ENCODE data around the gene RBBP6.
"Not testable (repeated sequence)": the region's sequence is repeated elsewhere in the genome, so short reads cannot be mapped to it uniquely, and the experiment has no call there.

The RBBP6 gene

GRCh38 chr16:24539295-24539849 lies at the start of gene RBBP6:
Gene RBBP6, plus strand, starts transcription at chr16:24539566. Its CDS starts 1,061 bp downstream, at chr16:24540627.
- DNase-seq, result peak; percentile 92

GRCh38 chr16:24490866-24491265 lies 48.5 kb upstream of the RBBP6 start:
- DNase-seq, result no peak

GRCh38 chr16:24491731-24492130 lies 47.6 kb upstream of the RBBP6 start:
- DNase-seq, result no peak

GRCh38 chr16:24493821-24494220 lies 45.5 kb upstream of the RBBP6 start:
- no peak for DNase-seq

- not testable (repeated sequence) for DNase-seq
Measured at GRCh38 chr16:24495207-24495606, 44.2 kb upstream of the RBBP6 start.

- no peak for DNase-seq
Measured at GRCh38 chr16:24497440-24497839, 41.9 kb upstream of the RBBP6 start.

- peak; percentile 7 for DNase-seq
Measured at GRCh38 chr16:24499193-24499814, 40.1 kb upstream of the RBBP6 start.

- DNase-seq, result peak; percentile 32
Measured at GRCh38 chr16:24504472-24505345, 34.7 kb upstream of the RBBP6 start.

- DNase-seq, result no peak
Measured at GRCh38 chr16:24505959-24506358, 33.4 kb upstream of the RBBP6 start.

- DNase-seq, result no peak
Measured at GRCh38 chr16:24507959-24508480, 31.3 kb upstream of the RBBP6 start.

- no peak for DNase-seq
Measured at GRCh38 chr16:24508614-24509013, 30.8 kb upstream of the RBBP6 start.

GRCh38 chr16:24509536-24509935 lies 29.8 kb upstream of the RBBP6 start:
- DNase-seq, result no peak

GRCh38 chr16:24511174-24511573 lies 28.2 kb upstream of the RBBP6 start:
- DNase-seq, result no peak

- DNase-seq, result no peak
Measured at GRCh38 chr16:24511792-24512191, 27.6 kb upstream of the RBBP6 start.

GRCh38 chr16:24514096-24514495 lies 25.3 kb upstream of the RBBP6 start:
- no peak for DNase-seq

GRCh38 chr16:24515186-24515585 lies 24.2 kb upstream of the RBBP6 start:
- DNase-seq, result no peak

GRCh38 chr16:24516900-24517669 lies 22.3 kb upstream of the RBBP6 start:
- peak; percentile 79 for DNase-seq

- no peak for DNase-seq
Measured at GRCh38 chr16:24518498-24518897, 20.9 kb upstream of the RBBP6 start.

GRCh38 chr16:24520983-24521382 lies 18.4 kb upstream of the RBBP6 start:
- DNase-seq, result no peak

GRCh38 chr16:24522751-24523150 lies 16.6 kb upstream of the RBBP6 start:
- no peak for DNase-seq

GRCh38 chr16:24523569-24523968 lies 15.8 kb upstream of the RBBP6 start:
- DNase-seq, result no peak

- no peak for DNase-seq
Measured at GRCh38 chr16:24524855-24525677, 14.3 kb upstream of the RBBP6 start.
